COR-L47 (cell line): ENCODE measurements around the gene FAS.
"Not testable (repeated sequence)": the region's sequence is repeated elsewhere in the genome, so short reads cannot be mapped to it uniquely, and the experiment has no call there.

Experiments used
- DNase-seq: peaks from one replicate; lab custom pipeline; 2025; lab: John Stamatoyannopoulos, UW

Gene FAS

DNA sequence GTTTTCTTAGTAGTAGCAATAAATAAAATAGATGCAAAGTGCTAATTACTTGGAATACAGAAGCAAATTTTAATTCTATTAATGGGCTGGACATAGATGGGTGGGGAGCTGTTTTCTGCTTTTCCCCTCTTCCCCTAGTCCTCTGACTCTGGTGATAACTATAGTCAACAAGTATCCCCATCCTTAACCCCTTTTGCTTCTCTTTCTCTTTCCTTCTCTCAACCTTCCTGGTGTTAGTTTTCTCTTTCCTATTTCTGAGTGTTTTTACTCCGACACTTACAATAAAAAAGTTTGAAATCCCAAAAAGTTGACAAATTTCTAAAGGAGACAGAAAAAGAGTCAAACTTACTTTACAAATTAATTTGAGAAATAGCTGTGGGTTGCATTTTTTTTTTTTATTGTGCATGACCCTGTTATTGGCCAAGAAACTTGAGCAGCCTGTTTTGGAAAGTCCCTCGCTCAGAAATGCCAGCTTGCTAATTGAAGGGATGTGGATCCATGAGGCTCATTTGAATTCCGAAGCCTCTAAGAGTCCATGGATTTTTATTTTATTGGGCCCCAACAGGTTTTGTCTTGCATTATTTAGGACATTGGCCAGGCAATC, 2.4 kb downstream of the FAS start:
- DNase-seq: no peak

GRCh38 chr10:88994019-88994418, 3.4 kb downstream of the FAS start:
- no peak for DNase-seq

- DNase-seq: no peak
Measured at GRCh38 chr10:88995156-88995876, 4.7 kb downstream of the FAS start.

DNA sequence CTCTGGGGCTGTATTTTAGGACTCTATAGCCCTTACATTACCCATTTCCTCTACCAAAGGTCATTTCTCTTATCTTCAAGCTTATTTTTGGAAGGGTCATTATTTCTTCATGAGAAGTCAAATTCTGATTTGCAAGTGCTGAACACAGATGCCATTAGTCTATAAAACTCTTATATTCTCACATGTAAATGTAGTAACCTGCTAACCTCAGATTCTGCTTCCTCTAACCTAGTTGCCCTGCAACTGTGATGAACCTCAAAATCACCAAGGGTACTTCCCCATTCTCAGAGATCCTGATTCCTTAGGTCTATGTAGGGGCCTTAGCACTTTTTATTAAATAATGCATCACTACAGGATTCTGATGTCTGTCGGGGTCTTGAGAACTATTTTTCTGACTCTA, 6.3 kb downstream of the FAS start:
- DNase-seq: no peak

DNA sequence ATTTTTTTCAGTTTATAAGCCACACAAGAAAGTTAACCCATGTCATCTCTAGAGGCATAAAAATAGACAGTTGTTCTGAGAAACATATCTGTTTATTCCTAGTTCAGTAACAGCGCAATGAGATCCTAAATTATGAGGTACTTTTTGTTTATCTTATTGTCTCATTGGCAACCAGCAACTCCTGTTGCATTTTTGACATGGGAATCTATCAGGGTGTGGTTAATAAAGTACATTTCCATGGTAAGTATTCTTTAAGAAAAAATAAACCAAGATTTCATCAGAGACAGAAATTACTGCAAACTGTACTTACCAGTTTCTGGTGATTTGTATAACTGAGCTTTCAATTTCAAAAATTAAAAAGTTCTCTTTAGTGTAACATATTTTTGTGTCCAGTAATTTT, 9.0 kb downstream of the FAS start:
- no peak for DNase-seq

DNA sequence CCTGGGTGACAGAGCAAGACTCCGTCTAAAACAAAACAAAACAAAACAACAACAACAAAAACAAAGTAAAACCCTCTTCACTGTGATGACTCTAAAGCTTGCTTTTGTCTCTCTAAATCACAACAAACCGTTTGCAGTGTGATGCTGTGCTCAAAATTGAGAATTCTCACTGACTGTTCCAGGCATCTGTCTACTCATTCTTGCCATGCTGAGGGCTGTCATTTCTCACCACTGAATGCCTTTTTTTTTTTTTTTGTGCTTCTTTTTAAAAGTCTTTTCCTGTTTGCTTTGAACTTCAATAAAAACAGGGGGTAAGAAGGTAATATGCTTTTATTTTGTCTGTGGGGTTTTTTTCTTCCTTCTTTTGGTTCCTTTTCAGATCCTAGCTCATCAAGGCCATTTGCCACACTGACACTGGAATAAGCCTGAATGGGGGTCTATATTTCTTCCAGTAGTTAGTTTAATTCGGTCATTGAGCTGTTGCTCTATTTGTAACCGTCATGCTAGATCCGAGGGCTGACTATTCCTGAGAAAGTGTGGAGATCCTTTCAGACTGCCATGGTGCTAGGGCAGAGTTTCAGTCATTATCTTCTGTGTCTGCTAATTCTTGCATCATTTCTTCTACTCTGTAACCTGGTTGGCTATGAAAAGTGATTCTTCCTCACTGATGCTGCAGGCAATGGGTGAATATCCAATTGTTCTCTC, 10.6 kb downstream of the FAS start:
- DNase-seq: no peak

- no peak for DNase-seq
Measured at GRCh38 chr10:89001729-89002072, 11.1 kb downstream of the FAS start.

- DNase-seq: no peak
Measured at GRCh38 chr10:89002226-89002978, 11.8 kb downstream of the FAS start.

DNA sequence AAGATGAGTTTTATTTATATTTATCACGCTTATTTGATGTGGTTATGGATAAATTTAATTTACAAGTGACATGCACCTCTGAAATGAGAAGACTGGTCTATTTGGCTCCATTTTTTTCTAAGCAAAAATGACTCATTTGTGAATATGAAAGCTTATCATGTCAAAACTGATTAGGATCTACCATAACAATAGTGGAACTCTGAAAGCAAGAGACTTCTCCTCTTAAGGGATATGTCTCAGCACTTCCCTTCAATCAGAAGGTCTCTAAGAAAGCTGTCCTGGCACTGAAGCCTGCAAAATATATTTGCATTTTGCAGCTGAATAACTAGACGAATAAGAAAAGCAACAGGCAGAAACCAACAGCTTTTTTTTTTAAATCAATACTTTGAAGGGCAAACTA, 12.7 kb downstream of the FAS start:
- DNase-seq: no peak

- no peak for DNase-seq
Measured at GRCh38 chr10:89007129-89007893, 16.7 kb downstream of the FAS start.

- DNase-seq: not testable (repeated sequence)
Measured at GRCh38 chr10:89018700-89019346, 28.2 kb downstream of the FAS start.

GRCh38 chr10:89019569-89020327, 29.1 kb downstream of the FAS start:
- no peak for DNase-seq

DNA sequence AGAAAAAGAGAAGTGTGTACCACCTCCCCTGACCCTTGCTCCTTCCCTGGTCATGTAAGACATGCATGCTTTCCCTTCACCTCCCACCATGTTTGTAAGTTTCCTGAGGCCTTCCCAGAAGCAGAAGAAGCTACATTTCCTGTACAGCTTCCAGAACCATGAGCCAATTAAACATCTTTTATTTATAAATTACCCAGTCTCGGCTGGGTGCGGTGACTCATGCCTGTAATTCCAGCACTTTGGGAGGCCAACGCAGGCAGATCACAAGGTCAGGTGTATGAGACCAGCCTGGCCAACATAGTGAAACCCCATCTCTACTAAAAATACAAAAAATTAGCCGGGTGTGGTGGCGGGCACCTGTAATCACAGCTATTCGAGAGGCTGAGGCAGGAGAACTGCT, 30.9 kb downstream of the FAS start:
- DNase-seq: not testable (repeated sequence)

GRCh38 chr10:89022734-89023133, 32.1 kb downstream of the FAS start:
- DNase-seq: no peak

DNA sequence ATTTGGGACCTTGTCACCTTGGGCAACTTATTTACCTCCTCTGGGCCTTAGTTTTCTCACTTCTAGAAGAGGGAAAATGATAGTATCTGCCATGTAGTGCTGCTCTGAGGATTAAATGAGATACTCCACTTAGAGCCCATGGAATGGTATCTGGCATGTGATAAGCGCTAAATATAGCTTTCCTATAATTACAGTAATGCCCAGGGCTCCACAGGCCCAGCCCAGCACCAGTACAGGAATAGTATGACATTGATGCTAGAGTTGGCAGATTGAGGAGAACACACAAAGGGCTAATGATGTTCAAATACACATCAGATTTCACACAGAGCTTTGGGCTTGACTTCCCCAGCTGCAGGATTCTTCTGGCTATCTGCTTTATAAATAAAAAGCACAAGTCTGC, 34.9 kb downstream of the FAS start:
- no peak for DNase-seq

DNA sequence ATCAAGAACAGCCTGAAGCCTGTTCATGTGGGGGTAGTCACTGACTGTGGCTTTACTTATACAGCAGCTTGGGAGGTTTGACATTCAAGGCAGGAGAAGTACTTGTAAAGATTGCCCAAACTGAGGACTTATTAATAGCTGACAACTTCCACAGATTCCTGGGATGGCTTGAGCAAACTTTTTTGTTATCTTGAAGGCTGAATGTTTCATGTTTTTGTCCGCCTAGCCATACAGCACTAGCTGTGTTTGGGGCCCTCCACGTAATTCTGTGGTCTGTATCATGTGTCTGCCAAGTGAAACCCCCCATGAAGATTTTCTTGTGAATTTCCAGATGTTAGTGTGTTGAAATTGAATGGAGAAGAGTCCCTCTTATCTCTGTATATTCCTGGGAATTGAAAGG, 38.6 kb downstream of the FAS start:
- no peak for DNase-seq

GRCh38 chr10:89029785-89030437, 39.3 kb downstream of the FAS start:
- DNase-seq: peak; percentile 24

DNA sequence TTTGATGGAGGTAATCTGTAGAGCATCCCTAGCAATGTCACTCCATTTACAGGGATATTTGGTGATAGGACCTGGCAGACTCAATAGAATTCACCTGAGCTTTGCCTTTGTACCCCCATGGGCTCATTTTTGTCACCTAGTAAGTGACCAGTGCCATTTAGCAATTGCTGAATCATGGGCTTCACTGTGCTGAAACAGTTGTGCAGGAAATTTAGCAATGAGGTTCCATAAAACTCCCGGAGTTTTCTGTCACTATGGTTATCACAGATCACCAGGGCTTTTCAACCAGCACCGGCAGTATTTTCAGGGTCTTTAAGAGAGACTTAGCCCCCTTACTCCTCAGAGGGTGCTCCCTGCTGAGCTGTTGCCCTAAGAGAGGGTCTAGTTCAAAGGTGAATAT, 40.2 kb downstream of the FAS start:
- DNase-seq: no peak

GRCh38 chr10:89032141-89032891, 41.7 kb downstream of the FAS start:
- no peak for DNase-seq
